Measurements from ENCODE around the gene PEMT. TPM values are rescaled to one million over a fixed set of nuclear protein-coding genes. Genes with fewer than 3 reads are reported as not detected.

PEMT gene
- total RNA-seq, 2 donors from 2014 or later: 27.8 to 37.7 TPM

DNA sequence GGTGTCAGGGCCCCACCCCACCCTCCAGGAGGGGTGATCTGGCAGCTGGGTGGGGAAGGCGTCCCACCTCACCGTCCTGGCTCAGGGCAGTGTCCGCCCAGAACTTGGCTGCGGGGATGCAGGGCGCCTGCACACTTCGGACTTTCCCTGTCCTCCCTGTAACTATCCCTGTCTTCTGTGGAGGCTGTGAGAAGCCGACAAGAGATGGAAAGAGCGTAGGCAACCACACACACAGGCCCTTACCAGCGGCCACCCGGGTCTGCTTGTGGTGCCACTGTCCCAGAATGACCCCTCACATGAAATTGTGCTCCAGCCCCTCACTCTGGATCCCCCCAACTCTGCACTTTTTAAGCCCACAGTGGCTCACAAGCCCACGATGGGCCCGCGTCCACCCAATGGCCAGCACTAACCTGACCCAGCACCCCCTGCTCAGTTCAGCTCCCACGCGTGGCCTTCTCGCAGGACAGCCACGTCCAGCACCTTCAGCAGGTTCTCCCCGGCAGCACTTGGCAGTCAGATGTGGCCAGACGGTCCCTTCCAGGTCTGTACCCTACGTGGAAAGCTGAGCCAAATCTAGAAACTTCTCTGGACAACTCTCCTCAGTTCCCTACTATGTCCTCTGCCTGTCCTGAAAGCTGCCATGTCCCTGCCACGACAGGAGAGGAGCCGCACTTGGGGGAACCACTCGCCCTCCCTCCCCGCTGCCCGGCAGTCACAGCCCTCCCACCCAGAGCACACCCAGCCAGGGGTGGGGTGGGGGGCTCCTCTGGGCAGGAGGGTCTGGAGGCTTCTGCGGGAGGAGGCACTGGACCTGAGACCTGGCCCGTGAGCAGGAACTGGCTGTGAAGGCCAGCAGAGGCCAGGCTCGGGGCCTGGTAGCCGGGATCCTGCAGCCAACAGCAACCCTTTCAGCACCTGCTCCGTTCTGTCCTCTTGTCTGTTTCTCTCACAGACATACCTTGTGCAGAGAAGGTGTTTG lies 38.0 kb downstream of the PEMT start:
- no peaks in the 10 kb centered on the region for H3K36me3 ChIP-seq
- peaks cover 0 to 68% of the 10 kb centered on the region in 2 donors for H3K4me1 ChIP-seq
- no peak overlapping the region for H3K4me3 ChIP-seq
- TF ChIP-seq, protein P1, sequence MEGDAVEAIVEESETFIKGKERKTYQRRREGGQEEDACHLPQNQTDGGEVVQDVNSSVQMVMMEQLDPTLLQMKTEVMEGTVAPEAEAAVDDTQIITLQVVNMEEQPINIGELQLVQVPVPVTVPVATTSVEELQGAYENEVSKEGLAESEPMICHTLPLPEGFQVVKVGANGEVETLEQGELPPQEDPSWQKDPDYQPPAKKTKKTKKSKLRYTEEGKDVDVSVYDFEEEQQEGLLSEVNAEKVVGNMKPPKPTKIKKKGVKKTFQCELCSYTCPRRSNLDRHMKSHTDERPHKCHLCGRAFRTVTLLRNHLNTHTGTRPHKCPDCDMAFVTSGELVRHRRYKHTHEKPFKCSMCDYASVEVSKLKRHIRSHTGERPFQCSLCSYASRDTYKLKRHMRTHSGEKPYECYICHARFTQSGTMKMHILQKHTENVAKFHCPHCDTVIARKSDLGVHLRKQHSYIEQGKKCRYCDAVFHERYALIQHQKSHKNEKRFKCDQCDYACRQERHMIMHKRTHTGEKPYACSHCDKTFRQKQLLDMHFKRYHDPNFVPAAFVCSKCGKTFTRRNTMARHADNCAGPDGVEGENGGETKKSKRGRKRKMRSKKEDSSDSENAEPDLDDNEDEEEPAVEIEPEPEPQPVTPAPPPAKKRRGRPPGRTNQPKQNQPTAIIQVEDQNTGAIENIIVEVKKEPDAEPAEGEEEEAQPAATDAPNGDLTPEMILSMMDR (IDR thresholded peaks at IDR 0.05): no peak
- no peaks in the 10 kb centered on the region for H3K9me3 ChIP-seq
- peak overlapping the region; percentile 89 to 95 for H3K27ac ChIP-seq
- DNase-seq (ENCODE audit: low spot score): no peak
- no peaks in the 10 kb centered on the region for H3K27me3 ChIP-seq

DNA sequence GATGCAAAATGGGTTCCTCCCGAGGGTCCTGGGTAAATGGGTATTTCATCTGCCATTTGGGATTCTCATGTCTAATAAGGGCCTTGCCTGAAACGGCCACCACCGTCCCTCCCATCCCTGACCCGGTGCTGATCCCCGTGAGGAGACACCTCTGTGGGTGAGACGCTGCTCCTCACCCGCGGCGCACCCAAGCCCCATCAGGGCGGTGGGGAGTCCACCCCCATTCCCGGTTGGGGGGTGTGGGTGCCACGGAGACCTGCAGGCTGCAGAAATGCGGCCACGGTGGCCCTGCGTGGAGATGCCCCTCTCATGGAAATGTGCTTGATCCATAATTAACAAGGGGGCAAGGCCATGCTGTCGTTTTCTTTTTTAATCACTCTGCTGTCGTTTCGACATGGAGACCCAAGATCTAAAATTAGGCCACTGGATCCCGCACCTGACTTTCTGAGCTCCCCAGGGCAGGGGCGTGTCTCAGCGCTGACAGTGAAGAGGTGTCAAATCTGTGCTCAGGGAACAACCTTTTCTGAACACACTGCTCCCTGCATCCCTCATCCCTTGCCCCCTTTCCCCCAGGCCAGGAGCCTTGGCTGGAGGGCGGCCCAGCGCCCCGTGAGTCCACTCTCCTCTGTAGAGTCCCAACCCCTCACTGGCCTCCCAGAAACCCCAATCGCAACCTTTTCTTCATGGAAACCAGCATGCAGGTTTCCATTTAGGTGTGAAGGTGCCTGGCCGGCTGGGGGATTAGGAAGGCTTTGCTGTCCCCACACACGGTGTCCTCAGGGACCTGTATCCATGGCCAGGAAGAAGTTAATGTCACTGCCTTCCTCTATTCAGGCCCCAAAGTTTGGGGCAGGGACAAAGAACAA lies 38.9 kb downstream of the PEMT start:
- DNase-seq (ENCODE audit: low spot score): no peak
- Histone ChIP-seq H3K4me1 (peaks cover 0 to 67% of the 10 kb centered on the region in 2 donors), H3K27me3 (no peaks in the 10 kb centered on the region), H3K9me3 (no peaks in the 10 kb centered on the region), H3K4me3 (no peak overlapping the region), H3K27ac (peak overlapping the region; percentile 89 to 95), H3K36me3 (no peaks in the 10 kb centered on the region)
- TF ChIP-seq, protein P1 (IDR thresholded peaks at IDR 0.05): no peak

DNA sequence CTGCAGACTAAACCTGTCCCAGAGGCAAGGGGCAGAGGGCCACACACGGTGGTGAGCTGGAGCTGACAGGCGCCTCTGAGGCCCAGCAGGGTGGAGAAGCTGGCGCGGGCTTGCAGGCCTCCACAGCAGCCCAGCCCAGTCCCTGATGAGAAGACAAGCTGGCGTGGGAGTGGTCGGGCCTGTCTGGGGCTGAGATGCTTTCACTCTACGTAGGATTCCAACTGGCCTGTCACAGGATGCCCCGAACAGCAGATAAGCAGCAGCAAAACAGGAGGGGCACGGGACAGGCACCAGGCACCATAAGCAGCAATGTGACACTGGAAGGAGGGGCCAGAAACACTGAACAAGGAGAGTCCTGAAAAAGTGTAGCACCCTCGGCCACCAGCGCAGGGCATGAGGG lies 40.1 kb downstream of the PEMT start:
- TF ChIP-seq, protein P1 (IDR thresholded peaks at IDR 0.05): no peak
- Histone ChIP-seq H3K4me1 (peaks cover 0 to 72% of the 10 kb centered on the region in 2 donors), H3K4me3 (no peak overlapping the region), H3K36me3 (no peaks in the 10 kb centered on the region), H3K27ac (peak overlapping the region; percentile 89 to 95), H3K9me3 (no peaks in the 10 kb centered on the region), H3K27me3 (no peaks in the 10 kb centered on the region)
- DNase-seq (ENCODE audit: low spot score): peak; percentile 79

DNA sequence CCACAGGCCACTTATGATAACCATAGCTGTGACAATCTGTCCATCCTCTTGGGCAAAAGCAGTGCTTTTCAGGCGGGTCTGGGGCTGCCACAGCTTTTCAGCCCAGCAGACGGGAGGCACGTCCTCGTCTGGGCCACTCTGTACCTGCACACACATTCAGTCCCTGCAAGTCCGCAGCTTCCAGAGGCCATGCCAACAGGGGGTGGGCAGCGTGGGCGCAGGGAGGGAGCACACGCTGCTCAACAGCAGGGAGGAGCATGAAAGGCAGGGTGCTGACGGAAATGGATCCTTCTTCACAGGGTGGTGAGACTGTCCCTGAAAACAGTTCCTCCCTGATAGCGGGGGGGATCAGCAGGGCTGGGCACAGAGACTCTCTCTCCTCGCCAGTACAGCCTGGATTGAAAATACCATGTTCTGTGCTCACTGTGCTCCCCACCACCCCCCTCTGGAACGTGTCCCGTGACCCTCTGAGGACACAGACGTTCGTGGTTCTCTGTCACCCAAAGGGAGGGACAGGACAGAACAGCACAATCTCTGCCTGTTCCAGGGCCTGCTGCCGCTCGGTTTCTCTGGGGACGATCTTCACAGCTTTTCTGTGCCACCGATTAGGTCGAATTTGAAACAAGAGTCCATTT lies 41.7 kb downstream of the PEMT start:
- TF ChIP-seq, protein P1 (IDR thresholded peaks at IDR 0.05): no peak
- Histone ChIP-seq H3K36me3 (no peaks in the 10 kb centered on the region), H3K27ac (peak overlapping the region; percentile 89 to 95), H3K9me3 (no peaks in the 10 kb centered on the region), H3K4me3 (no peak overlapping the region), H3K27me3 (no peaks in the 10 kb centered on the region), H3K4me1 (peaks cover 0 to 84% of the 10 kb centered on the region in 2 donors)
- DNase-seq (ENCODE audit: low spot score): no peak

DNA sequence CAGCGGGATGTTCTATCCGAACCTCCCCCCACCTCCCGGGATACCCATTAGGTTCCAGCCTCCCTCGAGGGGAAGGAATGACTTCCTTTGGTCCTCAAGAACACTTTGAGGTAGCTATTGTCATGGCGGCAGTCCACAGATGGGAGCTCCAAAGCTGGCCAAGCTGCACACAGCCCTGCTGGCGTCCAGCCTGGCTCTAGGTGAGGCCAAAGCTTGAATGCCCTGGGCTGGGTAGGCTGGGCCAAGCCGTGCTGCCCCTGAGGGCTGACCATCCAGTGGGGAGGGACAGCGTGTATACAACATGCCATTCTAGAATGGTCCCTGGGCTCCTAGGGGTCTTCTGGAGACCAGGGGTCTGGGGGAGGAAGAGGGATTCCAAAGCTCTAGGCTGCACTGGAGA lies 43.5 kb downstream of the PEMT start:
- no peak overlapping the region for H3K4me3 ChIP-seq
- TF ChIP-seq, protein P1 (IDR thresholded peaks at IDR 0.05): no peak
- H3K27ac ChIP-seq: peak overlapping the region; percentile 89 to 95
- no peak for DNase-seq (ENCODE audit: low spot score)
- no peaks in the 10 kb centered on the region for H3K27me3 ChIP-seq
- no peaks in the 10 kb centered on the region for H3K36me3 ChIP-seq
- no peaks in the 10 kb centered on the region for H3K9me3 ChIP-seq
- H3K4me1 ChIP-seq: peaks cover 0 to 69% of the 10 kb centered on the region in 2 donors

Measured in right atrium auricular region (tissue), 2 donors.